ENCODE results near the gene ZNF562. TPM values are rescaled to one million over a fixed set of nuclear protein-coding genes. Genes with fewer than 3 reads are reported as not detected.

The ZNF562 gene
- total RNA-seq = 22.4 and 28.8 TPM in 2 replicates

GRCh38 chr19:9674663-9675357 lies at the start of gene ZNF562:
Gene ZNF562 (minus strand): TSS chr19:9675100. CDS start chr19:9660744, 14,356 bp downstream.

GRCh38 chr19:9621156-9622037 lies 53.5 kb downstream of the ZNF562 start, which contains the start of gene ZNF561:
Gene ZNF561 (minus strand): TSS chr19:9621232. CDS start chr19:9619456, 1,776 bp downstream.

Other genes starting within 250 kb of the ZNF562 start
- gene ZNF266, start 239.5 kb downstream of the ZNF562 start, total RNA-seq = 3.2 and 5.4 TPM in 2 replicates
- gene ZNF560, start 176.5 kb downstream of the ZNF562 start, total RNA-seq = 0.49 TPM in 1 of 2 replicates, not detected in the other
- gene ZNF426, start 136.5 kb downstream of the ZNF562 start, total RNA-seq = 5.5 and 9.9 TPM in 2 replicates
- gene ZNF121, start 90.6 kb downstream of the ZNF562 start, total RNA-seq = 31.3 and 32.7 TPM in 2 replicates
- gene ZNF561, start 53.9 kb downstream of the ZNF562 start, total RNA-seq = 21.8 and 37.2 TPM in 2 replicates
- 4.7 and 6.9 TPM in 2 replicates for gene ZNF846, start 93.6 kb upstream of the ZNF562 start, total RNA-seq
- gene FBXL12, start 144.0 kb upstream of the ZNF562 start, total RNA-seq = 21.2 and 25.3 TPM in 2 replicates
- 721 and 932 TPM in 2 replicates for gene UBL5, start 152.8 kb upstream of the ZNF562 start, total RNA-seq
- 112 and 144 TPM in 2 replicates for gene PIN1, start 160.2 kb upstream of the ZNF562 start, total RNA-seq